GM12801 (cell line): ENCODE results near the gene RPS13.

ENCODE experiments used
- CTCF ChIP-seq: IDR thresholded peaks from one replicate; pipeline ENCODE4 v1.5.1; 2011; ENCODE audit warnings: control low read depth; ENCODE audit not compliant: insufficient read length; ENCODE audit errors: extremely low read depth

The RPS13 gene

GRCh38 chr11:17077240-17077519 lies 287 bp downstream of the RPS13 start:
- no peak for TF ChIP-seq CTCF

GRCh38 chr11:17076517-17077239 lies 789 bp downstream of the RPS13 start:
- no peak for TF ChIP-seq CTCF

- no peak for TF ChIP-seq CTCF
These were observed 2.0 kb downstream of the RPS13 start for GRCh38 chr11:17075506-17075905.

- no peak for TF ChIP-seq CTCF
These were observed 4.0 kb downstream of the RPS13 start for GRCh38 chr11:17073370-17074027.

- TF ChIP-seq CTCF, result no peak
These were observed 10.1 kb downstream of the RPS13 start for GRCh38 chr11:17067417-17067816.

GRCh38 chr11:17066691-17067090 lies 10.8 kb downstream of the RPS13 start:
- no peak for TF ChIP-seq CTCF

- no peak for TF ChIP-seq CTCF
These were observed 14.1 kb downstream of the RPS13 start for GRCh38 chr11:17063171-17064002.
